ENCODE data around the gene TSHZ2.

TSHZ2 gene

GRCh38 chr20:53205046-53205445, 232.9 kb downstream of the TSHZ2 start:
- Histone ChIP-seq H3K4me1 (ENCODE audit: control insufficient read depth, insufficient read depth, low read length) (peaks cover 6% of the 10 kb centered on the region), H3K27me3 (replicated peaks; ENCODE audit: control insufficient read depth, insufficient read depth, low read length) (no peaks in the 10 kb centered on the region)
- DNase-seq (ENCODE audit: low read depth): no peak

GRCh38 chr20:53208110-53208832, 236.1 kb downstream of the TSHZ2 start:
- Histone ChIP-seq H3K4me1 (ENCODE audit: control insufficient read depth, insufficient read depth, low read length) (peaks cover 11% of the 10 kb centered on the region), H3K4me3 (ENCODE audit: low read length) (no peak overlapping the region), H3K27me3 (replicated peaks; ENCODE audit: control insufficient read depth, insufficient read depth, low read length) (no peaks in the 10 kb centered on the region), H3K9me3 (ENCODE audit: control insufficient read depth, low read length) (no peaks in the 10 kb centered on the region), H3K36me3 (ENCODE audit: control insufficient read depth, insufficient read depth, low read length, severe bottlenecking) (no peaks in the 10 kb centered on the region), H3K9ac (ENCODE audit: low read length) (no peak overlapping the region)
- DNase-seq (ENCODE audit: low read depth): no peak

More at GRCh38 chr20:53205046-53205445, 232.9 kb downstream of the TSHZ2 start:
- Histone ChIP-seq H3K36me3 (ENCODE audit: control insufficient read depth, insufficient read depth, low read length, severe bottlenecking) (no peaks in the 10 kb centered on the region), H3K9me3 (ENCODE audit: control insufficient read depth, low read length) (no peaks in the 10 kb centered on the region), H3K9ac (ENCODE audit: low read length) (no peak overlapping the region), H3K4me3 (ENCODE audit: low read length) (no peak overlapping the region)

- no peak for DNase-seq (ENCODE audit: low read depth)
- H3K9me3 ChIP-seq (ENCODE audit: control insufficient read depth, low read length): no peaks in the 10 kb centered on the region
- H3K27me3 ChIP-seq (replicated peaks; ENCODE audit: control insufficient read depth, insufficient read depth, low read length): no peaks in the 10 kb centered on the region
- no peaks in the 10 kb centered on the region for H3K36me3 ChIP-seq (ENCODE audit: control insufficient read depth, insufficient read depth, low read length, severe bottlenecking)
- H3K4me1 ChIP-seq (ENCODE audit: control insufficient read depth, insufficient read depth, low read length): peaks cover 11% of the 10 kb centered on the region
- no peak overlapping the region for H3K4me3 ChIP-seq (ENCODE audit: low read length)
- no peak overlapping the region for H3K9ac ChIP-seq (ENCODE audit: low read length)
Measured at GRCh38 chr20:53210041-53210440, 237.9 kb downstream of the TSHZ2 start.

GRCh38 chr20:53210931-53211330, 238.8 kb downstream of the TSHZ2 start:
- H3K9ac ChIP-seq (ENCODE audit: low read length): no peak overlapping the region
- no peaks in the 10 kb centered on the region for H3K27me3 ChIP-seq (replicated peaks; ENCODE audit: control insufficient read depth, insufficient read depth, low read length)
- peaks cover 11% of the 10 kb centered on the region for H3K4me1 ChIP-seq (ENCODE audit: control insufficient read depth, insufficient read depth, low read length)
- no peaks in the 10 kb centered on the region for H3K9me3 ChIP-seq (ENCODE audit: control insufficient read depth, low read length)
- H3K36me3 ChIP-seq (ENCODE audit: control insufficient read depth, insufficient read depth, low read length, severe bottlenecking): no peaks in the 10 kb centered on the region
- H3K4me3 ChIP-seq (ENCODE audit: low read length): no peak overlapping the region
- no peak for DNase-seq (ENCODE audit: low read depth)

- Histone ChIP-seq H3K36me3 (ENCODE audit: control insufficient read depth, insufficient read depth, low read length, severe bottlenecking) (no peaks in the 10 kb centered on the region), H3K9me3 (ENCODE audit: control insufficient read depth, low read length) (no peaks in the 10 kb centered on the region)
- DNase-seq (ENCODE audit: low read depth): no peak
Measured at GRCh38 chr20:53212018-53212417, 239.9 kb downstream of the TSHZ2 start.

GRCh38 chr20:53214392-53214791, 242.2 kb downstream of the TSHZ2 start:
- Histone ChIP-seq H3K4me3 (ENCODE audit: low read length) (no peak overlapping the region), H3K27me3 (replicated peaks; ENCODE audit: control insufficient read depth, insufficient read depth, low read length) (no peaks in the 10 kb centered on the region), H3K9ac (ENCODE audit: low read length) (no peak overlapping the region), H3K9me3 (ENCODE audit: control insufficient read depth, low read length) (no peaks in the 10 kb centered on the region), H3K36me3 (ENCODE audit: control insufficient read depth, insufficient read depth, low read length, severe bottlenecking) (no peaks in the 10 kb centered on the region), H3K4me1 (ENCODE audit: control insufficient read depth, insufficient read depth, low read length) (peaks cover 15% of the 10 kb centered on the region)
- DNase-seq (ENCODE audit: low read depth): no peak

More at GRCh38 chr20:53212018-53212417, 239.9 kb downstream of the TSHZ2 start:
- Histone ChIP-seq H3K27me3 (replicated peaks; ENCODE audit: control insufficient read depth, insufficient read depth, low read length) (no peaks in the 10 kb centered on the region), H3K4me3 (ENCODE audit: low read length) (no peak overlapping the region), H3K4me1 (ENCODE audit: control insufficient read depth, insufficient read depth, low read length) (peaks cover 15% of the 10 kb centered on the region), H3K9ac (ENCODE audit: low read length) (no peak overlapping the region)

GRCh38 chr20:53215166-53215565, 243.0 kb downstream of the TSHZ2 start:
- Histone ChIP-seq H3K9ac (ENCODE audit: low read length) (no peak overlapping the region), H3K27me3 (replicated peaks; ENCODE audit: control insufficient read depth, insufficient read depth, low read length) (no peaks in the 10 kb centered on the region), H3K4me3 (ENCODE audit: low read length) (no peak overlapping the region), H3K4me1 (ENCODE audit: control insufficient read depth, insufficient read depth, low read length) (peaks cover 15% of the 10 kb centered on the region), H3K9me3 (ENCODE audit: control insufficient read depth, low read length) (peaks cover 5% of the 10 kb centered on the region), H3K36me3 (ENCODE audit: control insufficient read depth, insufficient read depth, low read length, severe bottlenecking) (no peaks in the 10 kb centered on the region)
- no peak for DNase-seq (ENCODE audit: low read depth)

GRCh38 chr20:53216478-53216855, 244.3 kb downstream of the TSHZ2 start:
- Histone ChIP-seq H3K4me1 (ENCODE audit: control insufficient read depth, insufficient read depth, low read length) (peaks cover 15% of the 10 kb centered on the region), H3K9me3 (ENCODE audit: control insufficient read depth, low read length) (peaks cover 8% of the 10 kb centered on the region), H3K36me3 (ENCODE audit: control insufficient read depth, insufficient read depth, low read length, severe bottlenecking) (no peaks in the 10 kb centered on the region), H3K9ac (ENCODE audit: low read length) (no peak overlapping the region), H3K4me3 (ENCODE audit: low read length) (peak overlapping the region; percentile 43), H3K27me3 (replicated peaks; ENCODE audit: control insufficient read depth, insufficient read depth, low read length) (no peaks in the 10 kb centered on the region)
- DNase-seq (ENCODE audit: low read depth): no peak

- H3K9ac ChIP-seq (ENCODE audit: low read length): no peak overlapping the region
- peaks cover 12% of the 10 kb centered on the region for H3K4me1 ChIP-seq (ENCODE audit: control insufficient read depth, insufficient read depth, low read length)
- peaks cover 8% of the 10 kb centered on the region for H3K9me3 ChIP-seq (ENCODE audit: control insufficient read depth, low read length)
- no peaks in the 10 kb centered on the region for H3K27me3 ChIP-seq (replicated peaks; ENCODE audit: control insufficient read depth, insufficient read depth, low read length)
- no peaks in the 10 kb centered on the region for H3K36me3 ChIP-seq (ENCODE audit: control insufficient read depth, insufficient read depth, low read length, severe bottlenecking)
- DNase-seq (ENCODE audit: low read depth): peak; percentile 25
- peak overlapping the region; percentile 43 for H3K4me3 ChIP-seq (ENCODE audit: low read length)
Measured at GRCh38 chr20:53216856-53217576, 244.9 kb downstream of the TSHZ2 start.

- no peak for DNase-seq (ENCODE audit: low read depth)
- Histone ChIP-seq H3K9me3 (ENCODE audit: control insufficient read depth, low read length) (peaks cover 8% of the 10 kb centered on the region), H3K4me1 (ENCODE audit: control insufficient read depth, insufficient read depth, low read length) (peaks cover 30% of the 10 kb centered on the region), H3K9ac (ENCODE audit: low read length) (no peak overlapping the region), H3K4me3 (ENCODE audit: low read length) (no peak overlapping the region), H3K36me3 (ENCODE audit: control insufficient read depth, insufficient read depth, low read length, severe bottlenecking) (no peaks in the 10 kb centered on the region), H3K27me3 (replicated peaks; ENCODE audit: control insufficient read depth, insufficient read depth, low read length) (no peaks in the 10 kb centered on the region)
Measured at GRCh38 chr20:53220482-53221307, 248.5 kb downstream of the TSHZ2 start.

- Histone ChIP-seq H3K4me1 (ENCODE audit: control insufficient read depth, insufficient read depth, low read length) (peaks cover 39% of the 10 kb centered on the region), H3K36me3 (ENCODE audit: control insufficient read depth, insufficient read depth, low read length, severe bottlenecking) (no peaks in the 10 kb centered on the region)
- no peak for DNase-seq (ENCODE audit: low read depth)
Measured at GRCh38 chr20:53221731-53222130, 249.6 kb downstream of the TSHZ2 start.

More at GRCh38 chr20:53221731-53222130, 249.6 kb downstream of the TSHZ2 start:
- Histone ChIP-seq H3K9me3 (ENCODE audit: control insufficient read depth, low read length) (peaks cover 8% of the 10 kb centered on the region), H3K4me3 (ENCODE audit: low read length) (no peak overlapping the region), H3K27me3 (replicated peaks; ENCODE audit: control insufficient read depth, insufficient read depth, low read length) (no peaks in the 10 kb centered on the region), H3K9ac (ENCODE audit: low read length) (no peak overlapping the region)
